Measurements from ENCODE around the gene WDR76. TPM values are rescaled to one million over a fixed set of nuclear protein-coding genes. Genes with fewer than 3 reads are reported as not detected.

Gene WDR76
- polyA plus RNA-seq, 1 of the 3 experiments (the other 2 are of a cell fraction): 1.8 TPM

- no peaks in the 10 kb centered on the region for H3K9me2 ChIP-seq
- H3K79me2 ChIP-seq (ENCODE audit: insufficient read depth): no peaks in the 10 kb centered on the region
- no peaks in the 10 kb centered on the region for H3F3A ChIP-seq (replicated peaks; ENCODE audit: insufficient read depth)
- POLR2A ChIA-PET: no interaction called here
- H3K9ac ChIP-seq: no peak overlapping the region
- H3K9me3 ChIP-seq: no peaks in the 10 kb centered on the region
- no peak for DNase-seq
- no peak overlapping the region for H3K4me3 ChIP-seq (ENCODE audit: low read depth in 2 of 2, low read length in 1 of 2)
- H4K20me1 ChIP-seq (ENCODE audit: insufficient read depth): no peaks in the 10 kb centered on the region
- no peak for TF ChIP-seq TCF12 (IDR thresholded peaks at IDR 0.05)
- TF ChIP-seq EP300 (IDR thresholded peaks at IDR 0.05; ENCODE audit: borderline replicate concordance in 1 of 2, low read depth in 1 of 2, low read length in 1 of 2): no peak
- TF ChIP-seq FOXM1 (IDR thresholded peaks at IDR 0.05; ENCODE audit: low read depth): no peak
- TF ChIP-seq POLR2AphosphoS5 (IDR thresholded peaks at IDR 0.05; ENCODE audit: low read depth, low read length): no peak
- no peak for TF ChIP-seq YY1 (IDR thresholded peaks at IDR 0.05; ENCODE audit: low read depth)
- no peak for TF ChIP-seq GATA2 (CRISPR knock-in tag; IDR thresholded peaks at IDR 0.05)
- no peak for TF ChIP-seq EZH2phosphoT487 (IDR thresholded peaks at IDR 0.05; ENCODE audit: borderline replicate concordance, low read depth)
- TF ChIP-seq ZBTB33 (IDR thresholded peaks at IDR 0.05; ENCODE audit: borderline replicate concordance, low read depth): no peak
- no peak for TF ChIP-seq MXI1 (IDR thresholded peaks at IDR 0.05; ENCODE audit: low read depth, low read length)
- TF ChIP-seq RCOR1 (IDR thresholded peaks at IDR 0.05; ENCODE audit: low read length): no peak
- TF ChIP-seq USF1 (IDR thresholded peaks at IDR 0.05; ENCODE audit: borderline replicate concordance, low read depth): no peak
- no peak for TF ChIP-seq IRF3 (IDR thresholded peaks at IDR 0.05; ENCODE audit: low read depth, low read length)
- no peak for TF ChIP-seq ELF1 (IDR thresholded peaks at IDR 0.05)
- CTCF ChIA-PET: interaction anchor here (0.5 kb wide), 1 partner anchor 98 kb away, joined by 3 read pairs; no protein-coding TSS in a partner anchor
- peaks cover 20 to 52% of the 10 kb centered on the region in 2 experiments for H3K36me3 ChIP-seq (replicated peaks in 1 of 2; ENCODE audit: control insufficient read depth in 1 of 2, insufficient read depth in 2 of 2, low read length in 1 of 2)
- peaks cover 0 to 36% of the 10 kb centered on the region in 2 experiments; a peak in 1 of 4 replicates for H3K4me1 ChIP-seq (ENCODE audit: control insufficient read depth in 1 of 2, insufficient read depth in 2 of 2, low read depth in 1 of 2, low read length in 1 of 2)
- no peak overlapping the region for H3K27ac ChIP-seq (ENCODE audit: low read depth in 2 of 2, low read length in 1 of 2)
- H2AFZ ChIP-seq (ENCODE audit: low read depth): no peak overlapping the region
- H3K4me2 ChIP-seq: no peak overlapping the region
- no peaks in the 10 kb centered on the region for H3K27me3 ChIP-seq (ENCODE audit: insufficient read depth)
- WGBS (ENCODE audit: low lambda C conversion rate): 100% methylated on average over 1 of the region's 1 CpG
These were observed 74.2 kb downstream of the WDR76 start for GRCh38 chr15:43900996-43901395.

- H2AFZ ChIP-seq (ENCODE audit: low read depth): no peak overlapping the region
- TF ChIP-seq YY1 (IDR thresholded peaks at IDR 0.05; ENCODE audit: low read depth) (no peak), MAX (IDR thresholded peaks at IDR 0.05; ENCODE audit: low read depth) (no peak), REST (IDR thresholded peaks at IDR 0.05; ENCODE audit: low read depth, low read length) (no peak), EP300 (IDR thresholded peaks at IDR 0.05; ENCODE audit: borderline replicate concordance in 1 of 2, low read depth in 1 of 2, low read length in 1 of 2) (peak in 1 of 2 experiments; percentile 37; a peak in 1 of 4 replicates), RCOR1 (IDR thresholded peaks at IDR 0.05; ENCODE audit: low read length) (peak; percentile 18; the same call in 1 of the 2 replicates), SIN3A (IDR thresholded peaks at IDR 0.05; ENCODE audit: borderline replicate concordance, low read depth, low read length) (no peak), MEF2A (IDR thresholded peaks at IDR 0.05; ENCODE audit: borderline replicate concordance, low read depth) (no peak), FOSL2 (IDR thresholded peaks at IDR 0.05; ENCODE audit: borderline replicate concordance, low read depth) (no peak)
- CTCF ChIA-PET: interaction anchor here (0.9 to 4.0 kb wide), 4 partner anchors 38 to 318 kb away, joined by 3 to 23 read pairs (median 13); partner anchors contain the start of gene FRMD5
- WGBS (ENCODE audit: low lambda C conversion rate): 83% methylated on average over 8 of the region's 10 CpGs
- no peaks in the 10 kb centered on the region for H3F3A ChIP-seq (replicated peaks; ENCODE audit: insufficient read depth)
- POLR2A ChIA-PET: no interaction called here
- no peaks in the 10 kb centered on the region for H4K20me1 ChIP-seq (ENCODE audit: insufficient read depth)
- H3K9me3 ChIP-seq: no peaks in the 10 kb centered on the region
- H3K27me3 ChIP-seq (ENCODE audit: insufficient read depth): no peaks in the 10 kb centered on the region
- H3K4me2 ChIP-seq: no peak overlapping the region
- 0 out of 4 replicates have a peak overlapping the region, but pooled peaks of 1 of the 2 experiments have one; percentile 13 for H3K27ac ChIP-seq (ENCODE audit: low read depth in 2 of 2, low read length in 1 of 2)
- DNase-seq: peak; percentile 56
- H3K9me2 ChIP-seq: no peaks in the 10 kb centered on the region
- H3K79me2 ChIP-seq (ENCODE audit: insufficient read depth): no peaks in the 10 kb centered on the region
- no peak overlapping the region for H3K4me3 ChIP-seq (ENCODE audit: low read depth in 2 of 2, low read length in 1 of 2)
- H3K36me3 ChIP-seq (replicated peaks in 1 of 2; ENCODE audit: control insufficient read depth in 1 of 2, insufficient read depth in 2 of 2, low read length in 1 of 2): peaks cover 20 to 51% of the 10 kb centered on the region in 2 experiments
- H3K9ac ChIP-seq: no peak overlapping the region
- peaks cover 0 to 36% of the 10 kb centered on the region in 2 experiments; a peak in 1 of 4 replicates for H3K4me1 ChIP-seq (ENCODE audit: control insufficient read depth in 1 of 2, insufficient read depth in 2 of 2, low read depth in 1 of 2, low read length in 1 of 2)
These were observed 74.7 kb downstream of the WDR76 start for GRCh38 chr15:43901495-43901894.

Data from SK-N-SH (cell line).